Effector CD8-positive, alpha-beta T cell (primary cell): ENCODE measurements around the gene SUSD4.

ENCODE experiments used
- DNase-seq: peaks from one replicate; lab custom pipeline; 2025; lab: John Stamatoyannopoulos, UW

SUSD4 gene

DNA sequence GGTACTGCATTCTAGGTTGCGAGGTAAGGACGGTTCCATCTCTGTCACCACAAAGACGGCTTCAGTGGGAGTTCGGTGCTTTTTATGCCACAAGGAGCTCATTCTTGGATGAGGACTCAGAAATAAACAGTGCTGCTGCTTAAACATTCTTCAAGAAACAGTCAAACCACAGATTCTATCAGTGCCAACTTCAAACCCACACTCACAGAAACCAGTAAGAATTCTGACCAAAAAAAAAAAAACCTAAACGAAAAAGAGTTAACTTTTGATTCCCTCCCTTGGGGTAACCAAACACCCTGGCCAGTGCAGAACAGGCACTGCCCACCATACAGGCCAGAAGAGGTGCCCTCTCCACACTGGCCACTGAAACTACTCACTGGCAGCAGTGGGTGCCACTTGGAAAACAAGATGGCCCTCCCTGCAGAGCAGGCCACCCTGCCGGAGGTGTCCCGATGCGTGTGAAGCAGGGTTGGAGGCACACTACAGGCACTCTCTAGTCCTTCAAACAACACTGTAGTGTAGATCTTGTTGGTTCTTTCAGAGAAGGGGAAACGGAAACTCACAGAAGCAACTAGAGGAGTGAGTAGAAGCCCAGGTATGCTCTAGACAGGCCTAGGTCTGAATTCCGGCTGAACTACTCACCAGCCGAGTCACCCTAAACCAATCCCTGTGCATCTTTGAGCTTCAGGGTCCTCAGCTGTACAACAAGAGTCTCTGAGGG lies 133.7 kb downstream of the SUSD4 start:
- no peak for DNase-seq

GRCh38 chr1:223229756-223230155 lies 134.2 kb downstream of the SUSD4 start:
- no peak for DNase-seq

DNA sequence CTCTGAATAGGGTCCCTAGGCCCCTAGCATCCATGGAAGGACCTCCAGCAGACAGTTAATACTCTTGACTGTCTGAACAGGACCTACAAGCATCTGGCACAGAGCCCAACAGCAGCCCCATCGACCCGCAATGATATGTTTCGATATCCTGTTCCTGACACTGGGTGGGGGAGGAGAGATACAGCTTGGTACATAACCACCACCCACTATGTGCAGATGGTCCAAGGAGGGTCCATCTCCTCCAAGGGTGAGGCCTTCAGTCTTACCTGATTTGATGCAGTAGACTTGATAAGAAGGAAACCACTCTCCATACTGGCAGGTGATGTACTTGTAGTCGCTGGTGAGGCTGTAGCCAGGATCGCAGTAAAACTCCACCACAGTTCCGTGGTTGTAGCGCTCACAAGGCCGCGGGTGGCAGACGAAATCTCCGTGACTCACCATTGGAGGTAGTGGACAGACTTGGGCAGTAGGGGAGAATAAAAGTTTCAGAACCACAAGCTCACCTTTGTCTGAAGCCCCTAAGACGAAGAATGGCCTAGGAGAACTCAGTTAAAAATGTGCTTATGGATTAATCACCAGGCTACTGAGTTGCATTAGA lies 134.9 kb downstream of the SUSD4 start:
- DNase-seq = no peak

GRCh38 chr1:223228201-223228600 lies 135.8 kb downstream of the SUSD4 start:
- no peak for DNase-seq

DNA sequence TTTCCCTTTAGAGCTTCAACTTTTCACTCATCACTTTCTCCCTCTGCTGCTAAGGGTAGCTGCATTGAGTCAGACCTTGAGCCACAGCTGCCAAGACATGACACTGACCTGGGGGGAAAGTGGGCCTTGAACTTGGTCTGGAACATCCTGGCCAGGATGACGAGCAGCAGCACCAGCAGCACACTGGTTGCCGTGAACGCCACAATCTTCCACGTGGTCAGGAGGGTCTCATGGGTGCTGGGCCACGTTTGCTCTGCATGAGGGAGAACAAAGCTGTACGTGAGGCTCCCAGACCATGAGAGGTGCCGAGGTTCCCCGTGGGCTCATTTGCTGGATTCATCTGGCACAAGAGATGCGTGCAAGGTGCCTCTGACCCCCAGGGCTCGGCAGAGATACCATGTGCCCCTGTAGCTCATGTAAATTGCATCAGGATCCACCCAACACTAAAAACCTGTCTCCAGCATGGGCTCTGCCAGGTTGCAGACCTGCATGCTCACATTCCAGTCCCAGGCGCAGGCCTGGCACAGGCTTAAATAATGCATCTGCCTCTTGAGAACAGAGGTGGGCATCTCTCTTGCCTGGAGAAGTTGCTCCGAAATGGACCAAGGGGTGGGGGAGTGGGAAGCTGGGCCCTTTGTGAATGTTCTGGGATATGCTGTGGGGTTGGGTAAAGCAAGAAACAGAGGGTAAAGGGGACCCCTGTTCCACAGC lies 136.3 kb downstream of the SUSD4 start:
- DNase-seq = no peak

GRCh38 chr1:223227031-223227430 lies 136.9 kb downstream of the SUSD4 start:
- DNase-seq = no peak

DNA sequence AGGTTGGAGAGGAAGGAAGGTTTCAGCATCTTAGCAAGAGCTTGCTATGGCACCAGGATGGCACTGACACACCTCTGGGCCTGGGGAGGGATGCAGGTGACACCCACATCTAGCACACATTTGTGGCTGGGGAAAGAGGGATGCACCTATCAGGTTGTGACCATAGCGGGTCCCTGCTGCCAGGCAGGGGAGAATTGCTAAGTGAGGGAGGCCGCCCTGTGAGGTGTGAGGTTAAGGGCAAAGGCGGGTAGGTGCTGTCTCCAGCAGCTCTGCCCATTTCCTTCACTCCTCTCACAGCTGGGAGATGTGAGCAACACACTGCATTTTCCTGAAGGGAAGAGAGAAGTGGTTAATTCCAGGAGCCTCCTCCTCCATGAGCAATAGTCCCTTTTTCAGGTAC lies 137.7 kb downstream of the SUSD4 start:
- DNase-seq = no peak

- DNase-seq = no peak
Measured at GRCh38 chr1:223225481-223225880, 138.5 kb downstream of the SUSD4 start.

GRCh38 chr1:223225061-223225460 lies 138.9 kb downstream of the SUSD4 start:
- no peak for DNase-seq

DNA sequence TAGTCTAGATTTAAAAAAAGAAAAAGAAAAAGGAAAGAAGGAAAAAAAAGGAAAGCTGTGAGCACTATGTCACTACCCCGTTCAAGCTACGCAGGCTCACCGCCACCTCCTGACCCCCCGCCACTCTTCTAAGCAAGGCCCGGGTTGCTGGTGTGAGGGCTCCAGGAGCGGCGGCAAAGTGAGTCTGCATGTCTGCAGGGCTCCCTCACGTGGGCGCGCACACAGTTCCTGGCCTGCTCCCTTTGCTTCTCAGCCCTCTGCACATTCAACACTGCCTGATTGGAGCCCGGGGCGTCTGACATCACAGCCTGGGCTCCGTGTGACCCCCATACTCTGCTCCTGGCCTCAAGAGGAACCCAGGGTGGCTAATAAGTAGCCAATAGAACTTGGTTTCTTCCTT lies 139.5 kb downstream of the SUSD4 start:
- DNase-seq = no peak

GRCh38 chr1:223223091-223223995 lies 140.6 kb downstream of the SUSD4 start:
- no peak for DNase-seq

DNA sequence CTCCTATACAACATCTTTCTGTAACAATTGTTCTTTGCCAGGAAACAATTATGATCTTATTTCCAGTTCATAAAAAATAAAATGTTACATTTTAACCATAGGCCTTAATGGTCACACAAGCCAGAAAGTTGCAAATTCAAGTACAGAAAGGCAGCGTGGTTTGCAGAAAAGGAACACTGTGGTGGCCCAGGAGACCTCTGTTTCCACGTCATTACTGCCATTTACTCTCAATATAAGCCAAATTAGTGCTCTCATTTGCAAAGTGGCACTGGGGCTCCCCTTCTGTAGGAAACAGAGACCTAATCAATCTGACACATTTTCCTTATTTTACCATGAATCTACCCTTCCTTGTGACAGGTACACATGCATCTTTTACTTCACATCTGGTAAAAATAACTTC lies 141.6 kb downstream of the SUSD4 start:
- DNase-seq = no peak

DNA sequence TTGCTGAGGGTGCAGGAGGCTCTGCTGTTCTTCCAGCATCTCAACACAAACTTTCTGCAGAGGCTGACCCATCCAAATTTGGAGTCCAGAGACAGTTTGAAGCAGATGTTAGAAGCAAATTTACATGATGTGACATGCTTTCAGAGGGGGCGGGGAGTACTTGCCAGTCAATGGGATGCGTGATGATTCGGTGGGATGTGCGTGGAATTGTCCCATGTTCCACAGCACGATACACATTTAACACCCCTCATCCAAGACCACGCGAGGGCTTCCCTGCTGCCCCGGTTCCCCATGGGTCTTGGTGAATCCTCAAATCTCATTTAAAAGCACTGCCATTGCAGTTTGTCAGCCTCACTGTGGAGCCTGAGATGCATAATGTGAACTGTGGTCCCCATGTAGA lies 142.3 kb downstream of the SUSD4 start:
- DNase-seq = no peak

- no peak for DNase-seq
Measured at GRCh38 chr1:223219846-223220610, 143.9 kb downstream of the SUSD4 start.

DNA sequence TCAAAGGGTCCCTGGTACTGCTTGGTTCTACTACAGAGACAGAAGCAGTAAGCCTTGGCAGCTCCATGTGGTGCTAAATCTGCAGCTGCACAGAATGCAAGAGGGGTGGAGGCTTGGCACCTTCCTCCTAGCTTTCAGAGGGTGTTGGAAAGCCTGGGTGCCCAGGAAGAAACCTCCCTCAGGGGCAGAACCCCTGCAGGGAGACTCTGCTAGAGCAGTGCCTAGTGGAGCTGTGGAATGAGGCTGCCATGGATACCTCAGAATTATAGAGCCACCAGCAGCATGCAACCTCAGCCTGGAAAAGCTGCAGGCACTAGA lies 144.7 kb downstream of the SUSD4 start:
- DNase-seq = no peak

- no peak for DNase-seq
Measured at GRCh38 chr1:223217781-223218180, 146.2 kb downstream of the SUSD4 start.

- DNase-seq = no peak
Measured at GRCh38 chr1:223216531-223217205, 147.3 kb downstream of the SUSD4 start.

- DNase-seq = no peak
Measured at GRCh38 chr1:223216074-223216473, 147.9 kb downstream of the SUSD4 start.

GRCh38 chr1:223215026-223215425 lies 148.9 kb downstream of the SUSD4 start:
- DNase-seq = no peak

GRCh38 chr1:223214261-223214807 lies 149.6 kb downstream of the SUSD4 start:
- no peak for DNase-seq

- DNase-seq = no peak
Measured at GRCh38 chr1:223212441-223212840, 151.5 kb downstream of the SUSD4 start.
